SIG-M5 treated with dmso at 0.1 percent for 504 hours (cell line): ENCODE measurements around the gene KLHDC3.

Experiments
- DNase-seq: peaks from one replicate; lab custom pipeline; 2025; ENCODE audit not compliant: unreplicated experiment; lab: John Stamatoyannopoulos, UW

Gene KLHDC3

DNA sequence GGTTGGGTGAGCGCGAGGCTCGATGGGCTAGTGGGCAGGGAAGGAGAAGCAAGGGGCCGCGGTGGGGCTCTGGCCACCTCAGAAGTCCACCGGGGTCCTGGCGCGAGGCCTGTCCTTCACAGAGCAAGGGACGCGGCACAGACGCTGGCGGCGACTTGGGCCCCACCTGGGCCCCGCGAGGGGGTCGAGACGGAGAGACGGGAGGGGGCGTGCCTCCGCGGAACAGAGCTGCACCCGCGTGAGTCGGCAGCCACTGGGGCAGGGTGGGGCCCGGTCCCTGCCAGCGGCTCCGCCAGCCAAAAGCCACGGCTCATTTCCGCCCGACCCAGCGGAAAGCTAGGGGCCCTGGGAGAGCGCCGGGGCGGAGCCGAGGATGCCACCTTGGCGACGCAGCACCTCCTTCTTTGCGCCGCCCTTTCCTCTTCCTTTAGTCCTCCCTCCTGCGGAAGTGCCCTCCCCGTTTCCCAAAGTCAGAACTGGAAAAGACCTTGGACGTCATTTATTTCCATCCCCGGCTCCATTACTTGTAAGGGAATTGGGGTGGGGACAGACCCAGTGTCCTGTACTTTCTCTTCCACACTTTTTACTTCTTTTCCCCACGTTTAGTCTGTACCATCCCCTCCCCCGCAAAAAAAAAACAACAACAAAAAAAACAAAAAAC lies 39.6 kb downstream of the KLHDC3 start, which contains the start of gene CUL7:
TSS of gene CUL7 (minus strand) at position 307 of the 661 bp plus-strand sequence. CDS start 1,063 bp downstream, outside the sequence.
- DNase-seq, result peak; percentile 92

DNA sequence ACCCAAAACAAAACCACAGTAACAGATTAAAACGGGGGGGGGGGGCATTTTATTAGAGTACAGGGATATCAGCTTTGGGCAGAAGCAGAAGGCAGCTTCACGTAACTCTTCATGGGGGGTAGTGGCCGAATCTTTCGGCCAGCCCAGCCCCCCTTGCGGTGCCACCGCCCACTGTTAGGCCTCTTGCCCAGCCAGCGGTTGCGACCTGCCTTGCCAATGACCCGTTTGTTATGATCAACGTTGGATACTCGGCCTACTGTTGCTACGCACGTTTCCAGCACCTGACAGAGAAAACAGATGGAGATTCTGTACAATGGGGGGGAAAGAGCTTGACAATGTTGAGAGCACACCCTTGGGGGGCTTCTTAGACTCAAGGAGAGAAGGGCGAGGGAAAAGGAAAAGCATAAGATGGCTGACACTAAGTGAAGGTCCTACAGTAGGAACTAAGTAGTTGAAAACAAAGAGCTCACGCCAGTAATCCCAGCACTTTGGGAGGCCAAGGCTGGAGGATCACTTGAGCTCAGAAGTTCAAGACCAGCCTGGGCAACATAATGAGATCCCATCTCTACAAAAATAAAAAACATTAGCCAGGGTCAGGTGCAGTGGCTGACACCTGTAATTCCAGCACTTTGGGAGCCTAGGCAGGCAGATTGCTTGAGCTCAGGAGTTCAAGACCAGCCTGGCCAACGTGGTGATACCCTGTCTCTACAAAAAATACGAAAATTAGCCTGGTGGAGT lies 40.3 kb downstream of the KLHDC3 start:
- no peak for DNase-seq

DNA sequence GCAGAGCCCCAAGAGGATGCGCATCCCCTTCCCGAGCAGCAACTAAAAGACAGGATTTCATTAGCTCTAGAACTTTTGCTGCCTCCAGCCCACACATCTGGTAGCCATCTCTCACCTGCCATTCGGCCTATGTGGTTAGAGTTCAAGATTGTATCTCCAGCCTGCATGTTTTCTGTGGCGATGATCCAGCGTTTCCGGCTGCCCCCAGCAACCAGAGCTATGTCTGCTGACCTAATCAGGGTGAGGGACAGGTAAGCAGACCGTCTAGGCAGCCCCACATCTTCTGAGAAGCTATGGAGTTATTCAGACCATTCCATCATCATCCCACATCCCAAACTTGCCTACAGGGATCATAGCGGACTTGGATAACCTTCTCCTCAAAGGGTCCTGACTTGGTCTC lies 41.9 kb downstream of the KLHDC3 start:
- DNase-seq, result no peak

DNA sequence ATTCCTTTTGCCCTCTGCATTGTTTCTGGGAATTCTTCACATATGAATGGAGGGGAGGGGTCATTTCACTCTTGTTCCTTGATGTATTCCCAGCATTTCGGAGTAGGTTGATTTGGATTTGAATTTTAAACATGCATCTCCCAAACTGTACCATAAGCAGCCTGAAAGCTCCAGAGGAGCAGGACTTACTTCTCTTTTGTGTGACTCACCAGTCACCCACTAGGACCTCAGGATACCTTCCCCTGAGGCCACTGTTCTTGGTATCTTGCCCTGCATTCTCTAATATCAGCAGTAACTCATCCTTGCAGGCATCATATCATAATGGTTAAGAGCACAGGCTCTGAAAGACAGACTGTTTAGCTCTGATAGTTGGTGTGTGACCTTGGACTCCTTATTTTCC lies 44.5 kb downstream of the KLHDC3 start:
- DNase-seq, result peak; percentile 9

DNA sequence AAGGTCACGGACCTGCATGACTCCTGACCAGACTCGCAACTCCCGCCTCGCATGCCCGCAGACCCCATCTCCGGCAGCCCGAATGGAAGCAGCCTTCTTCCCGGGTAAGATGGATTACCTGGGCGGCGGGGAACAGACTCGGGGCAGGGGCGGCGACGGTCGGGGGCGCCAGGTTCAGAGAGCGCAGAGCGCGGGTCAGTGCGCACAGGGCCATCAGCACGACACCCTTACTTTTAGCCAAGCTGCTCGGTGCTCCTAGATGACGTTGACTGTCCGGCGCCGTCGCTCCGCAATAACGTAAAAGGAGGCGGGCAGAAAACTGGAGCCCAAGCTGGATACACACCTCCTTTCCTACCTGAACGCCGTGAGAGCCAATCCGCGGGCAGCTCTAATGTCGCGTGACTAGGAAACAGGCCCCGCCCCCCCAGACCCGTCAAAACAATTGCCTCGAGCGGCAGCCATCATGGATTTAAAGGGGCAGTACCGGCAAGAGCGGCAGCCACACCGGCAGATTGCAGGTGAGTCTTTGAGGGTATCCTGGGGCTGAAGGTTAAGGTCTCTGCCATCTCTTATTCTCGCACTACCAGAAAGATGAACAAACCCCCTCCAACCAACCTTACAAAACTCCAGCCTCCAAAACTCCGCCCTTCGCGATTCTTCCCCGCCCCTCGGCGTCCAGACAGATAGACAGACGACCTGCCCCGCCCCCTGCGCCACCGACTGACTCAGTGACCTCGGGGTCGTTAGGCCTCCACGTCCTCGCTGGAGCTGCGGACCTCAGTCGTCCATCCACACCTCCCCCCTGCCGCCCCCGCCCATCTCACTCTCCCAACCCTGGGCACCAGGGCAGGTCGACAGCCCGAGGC lies 45.4 kb downstream of the KLHDC3 start, which contains the start of the genes KLC4 and MRPL2:
TSS of gene KLC4 (plus strand) at position 464 of the 866 bp plus-strand sequence. CDS start 1,705 bp downstream, outside the sequence.
TSS of gene MRPL2 (minus strand) at position 267 of the 866 bp plus-strand sequence. CDS start at position 214, 53 bp downstream.
- peak; percentile 99 for DNase-seq

DNA sequence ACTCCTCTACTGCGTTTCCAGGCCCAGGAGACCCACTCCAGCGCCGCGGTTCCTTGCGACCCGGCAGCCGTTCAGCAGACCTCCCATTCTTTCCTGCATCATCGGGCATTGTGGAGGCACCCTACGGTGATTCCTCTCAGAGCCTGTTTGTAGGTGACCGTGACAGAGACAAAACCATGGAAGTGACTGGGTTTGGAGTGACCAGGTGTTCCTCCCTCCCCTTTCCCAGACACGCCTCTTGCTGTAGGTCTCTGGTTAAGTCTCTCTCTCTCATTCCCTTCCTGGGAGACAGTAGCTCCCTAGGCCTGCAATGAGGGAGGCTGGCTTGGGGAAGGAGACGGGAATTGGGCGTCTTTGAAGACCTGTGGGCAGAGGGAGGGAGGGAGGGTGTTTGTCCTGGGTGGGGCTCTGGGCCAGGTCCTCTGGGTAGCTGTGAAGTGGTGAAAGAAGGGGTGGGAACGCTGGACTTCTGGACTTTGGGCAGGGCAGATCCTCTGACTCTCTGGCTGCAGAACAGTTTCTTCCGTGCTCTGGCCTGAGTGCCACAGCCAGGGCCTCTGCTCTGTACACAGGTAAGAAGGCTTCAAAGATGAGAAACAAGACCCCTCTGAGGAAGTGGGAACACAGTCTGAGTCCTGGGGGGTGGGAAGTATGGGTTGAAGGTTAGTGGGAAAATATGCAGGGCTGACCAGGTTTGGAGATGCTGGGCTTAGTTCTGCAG lies 46.1 kb downstream of the KLHDC3 start:
- DNase-seq, result no peak

DNA sequence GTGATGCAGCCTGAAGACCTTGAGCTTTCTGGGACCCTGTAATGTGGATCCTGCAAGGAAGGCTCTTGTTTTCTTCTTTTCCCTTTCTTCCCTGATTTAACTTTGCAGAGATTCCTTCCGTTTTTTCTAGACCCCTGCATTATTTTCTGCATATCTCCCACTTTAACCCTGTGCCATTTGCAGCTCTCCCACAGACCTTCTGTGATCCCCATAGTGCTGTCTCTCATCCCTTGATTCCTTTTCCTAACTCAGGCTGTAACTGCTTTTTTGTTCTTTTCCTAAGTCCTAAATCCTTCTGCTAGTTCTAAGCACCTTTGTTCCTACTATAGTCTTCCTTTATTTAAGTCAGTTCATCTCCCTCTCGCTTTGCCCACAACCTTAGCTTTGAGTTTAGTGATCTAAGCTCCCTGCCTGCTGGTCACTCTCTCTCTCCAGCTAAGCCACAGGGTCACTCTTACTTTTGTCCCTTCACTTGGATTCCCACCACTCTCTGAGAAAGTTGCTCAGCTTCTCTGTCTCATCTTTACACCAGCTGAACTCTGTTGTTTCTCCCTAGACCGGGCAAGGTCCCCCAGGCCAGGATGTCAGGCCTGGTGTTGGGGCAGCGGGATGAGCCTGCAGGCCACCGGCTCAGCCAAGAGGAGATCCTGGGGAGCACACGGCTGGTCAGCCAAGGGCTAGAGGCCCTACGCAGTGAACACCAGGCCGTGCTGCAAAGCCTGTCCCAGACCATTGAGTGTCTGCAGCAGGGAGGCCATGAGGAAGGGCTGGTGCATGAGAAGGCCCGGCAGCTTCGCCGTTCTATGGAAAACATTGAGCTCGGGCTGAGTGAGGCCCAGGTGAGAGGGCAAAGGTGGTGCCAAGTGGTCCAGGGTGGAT lies 46.9 kb downstream of the KLHDC3 start:
- DNase-seq, result no peak

DNA sequence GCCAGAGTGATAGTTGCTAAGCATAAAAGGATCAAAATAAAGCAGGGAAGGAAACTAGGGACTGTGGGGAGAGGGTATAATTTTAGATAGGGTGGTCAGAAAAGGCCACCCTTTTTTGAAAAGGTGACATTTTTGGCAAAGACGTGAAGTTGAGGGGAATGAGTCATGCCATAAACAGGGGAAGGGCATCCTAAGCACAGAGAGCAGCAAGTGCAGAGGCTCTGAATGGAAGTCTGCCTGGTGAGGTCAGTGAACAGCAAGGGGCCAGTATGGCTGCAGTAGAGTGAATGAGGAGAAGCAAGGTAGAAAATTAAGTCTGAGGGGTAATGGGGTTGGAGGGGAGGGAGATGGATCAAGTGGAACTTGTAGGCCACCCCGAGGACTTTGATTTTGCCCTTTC lies 47.8 kb downstream of the KLHDC3 start:
- no peak for DNase-seq

DNA sequence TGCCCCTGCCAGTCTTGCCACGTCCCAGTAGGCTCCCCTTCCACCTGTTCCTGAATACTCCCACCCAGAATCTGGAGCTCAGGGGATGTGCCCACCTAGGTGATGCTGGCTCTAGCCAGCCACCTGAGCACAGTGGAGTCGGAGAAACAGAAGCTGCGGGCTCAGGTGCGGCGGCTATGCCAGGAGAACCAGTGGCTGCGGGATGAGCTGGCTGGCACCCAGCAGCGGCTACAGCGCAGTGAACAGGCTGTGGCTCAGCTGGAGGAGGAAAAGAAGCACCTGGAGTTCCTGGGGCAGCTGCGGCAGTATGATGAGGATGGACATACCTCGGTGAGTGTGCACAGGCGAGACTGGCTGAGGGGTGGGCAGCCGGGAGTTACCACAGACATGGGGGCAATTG lies 48.8 kb downstream of the KLHDC3 start:
- no peak for DNase-seq

DNA sequence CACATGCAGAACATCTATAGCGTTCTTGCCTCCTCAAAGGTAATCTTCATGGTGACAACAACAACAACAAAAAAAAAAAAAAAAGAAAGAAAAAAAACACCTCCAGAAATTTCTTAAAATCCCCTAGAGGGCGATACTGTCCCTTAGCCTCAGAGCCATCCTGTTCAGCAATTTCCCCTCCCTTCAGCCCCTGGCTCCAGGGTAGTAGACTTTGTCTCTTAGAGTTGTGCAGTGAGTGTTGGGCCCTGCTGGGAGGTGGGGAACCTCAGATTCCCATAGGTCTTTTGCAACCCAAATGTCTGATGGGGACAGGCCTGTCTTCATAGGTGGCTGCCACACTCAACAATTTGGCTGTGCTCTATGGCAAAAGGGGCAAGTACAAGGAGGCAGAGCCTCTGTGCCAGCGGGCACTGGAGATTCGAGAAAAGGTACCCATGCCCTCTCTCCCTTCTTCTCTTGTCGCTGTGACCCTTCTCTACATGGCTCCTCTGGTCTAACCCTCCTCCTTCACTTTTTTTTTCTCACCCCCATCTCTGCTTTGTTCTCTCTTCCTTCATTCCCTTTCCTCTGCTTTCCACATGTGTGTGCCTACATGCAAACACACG lies 56.1 kb downstream of the KLHDC3 start:
- peak; percentile 60 for DNase-seq
